Cardiac muscle cell (in vitro differentiated cells and primary cell): ENCODE measurements around the gene WSB1. TPM values are rescaled to one million over a fixed set of nuclear protein-coding genes. Genes with fewer than 3 reads are reported as not detected.

ENCODE experiments used
- DNase-seq, 2 donors: peaks; one replicate each; pipeline versions ENCODE4 v3.0.0 to v3.0.0-alpha.2; 2010 to 2017; ENCODE audit warnings: low read depth in 1 of 2, low spot score in 1 of 2
- H3K27ac ChIP-seq: fragments of 200-600 bp; sonication (generic); 2 replicates; pipeline ENCODE4 v1.5.1; 2016
- H3K27me3 ChIP-seq: fragments of 200-600 bp; sonication (generic); 2 replicates; pipeline ENCODE4 v1.6.0; 2016; ENCODE audit warnings: control low read depth
- H3K36me3 ChIP-seq: fragments of 200-600 bp; sonication (generic); 2 replicates; pipeline ENCODE4 v1.5.1; 2016; ENCODE audit warnings: control low read depth
- H3K4me1 ChIP-seq: fragments of 200-600 bp; sonication (generic); 2 replicates; pipeline ENCODE4 v1.8.1; 2017; ENCODE audit warnings: low read depth, mild to moderate bottlenecking, mixed run types
- H3K4me3 ChIP-seq: fragments of 200-600 bp; sonication (generic); 2 replicates; pipeline ENCODE4 v1.5.1; 2016; ENCODE audit warnings: mild to moderate bottlenecking
- H3K9me3 ChIP-seq: fragments of 200-600 bp; sonication (generic); 2 replicates; pipeline ENCODE4 v1.5.1; 2017; ENCODE audit warnings: low read depth, mild to moderate bottlenecking, control low read depth
- CTCF ChIP-seq: IDR thresholded peaks from 2 replicates; pipeline ENCODE4 v1.5.1; 2012; ENCODE audit warnings: low read depth, mild to moderate bottlenecking, low read length
- polyA plus RNA-seq: library from polyadenylated mRNA; unstranded; fragments of >200 nt; fragmentation: Nextera tagmentation; extraction: Ambion mirVana; gene quantifications from 2 replicates; pipeline ENCODE4 v1.2.1, GENCODE V29; 2016
- total RNA-seq: library from RNA; depleted of rRNA; stranded (reverse); fragments of >200 nt; gene quantifications from 2 replicates; pipeline ENCODE4 v1.2.3, GENCODE V29; 2016

WSB1 gene
- total and polyA plus RNA-seq, 2 experiments from 2014 or later, result 308 to 471 TPM

DNA sequence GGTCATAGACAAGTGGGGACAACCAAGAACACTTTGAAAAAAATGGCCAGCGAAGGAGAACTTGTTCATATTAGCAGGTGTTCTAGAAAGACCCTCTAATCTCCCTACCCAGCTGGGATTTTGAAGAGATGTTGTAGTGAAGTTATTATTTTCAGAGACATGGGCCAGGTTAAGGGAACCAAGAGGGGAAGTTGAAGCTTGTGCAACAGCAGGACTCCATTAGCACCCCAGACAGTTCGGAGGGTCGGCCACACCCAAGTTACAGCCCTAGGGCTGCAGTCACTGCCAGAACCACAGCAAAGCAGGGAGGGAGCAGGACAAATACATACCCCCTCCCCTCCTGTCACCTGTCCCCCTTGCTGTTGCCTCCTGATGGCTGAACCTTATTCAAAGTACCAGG, 42.3 kb downstream of the WSB1 start:
- TF ChIP-seq CTCF, result no peak
- DNase-seq, result no peak

GRCh38 chr17:27338536-27338985, 44.6 kb downstream of the WSB1 start:
- no peaks in the 10 kb centered on the region for H3K27me3 ChIP-seq
- no peak for TF ChIP-seq CTCF
- no peaks in the 10 kb centered on the region for H3K9me3 ChIP-seq
- no peak for DNase-seq
- peaks cover 12% of the 10 kb centered on the region for H3K4me1 ChIP-seq
- no peaks in the 10 kb centered on the region for H3K36me3 ChIP-seq
- H3K27ac ChIP-seq, result no peak overlapping the region
- no peak overlapping the region for H3K4me3 ChIP-seq

More for the DNA sequence above, 42.3 kb downstream of the WSB1 start:
- Histone ChIP-seq H3K27ac (no peak overlapping the region), H3K36me3 (no peaks in the 10 kb centered on the region), H3K4me1 (peaks cover 15% of the 10 kb centered on the region), H3K4me3 (no peak overlapping the region), H3K27me3 (no peaks in the 10 kb centered on the region), H3K9me3 (no peaks in the 10 kb centered on the region)

GRCh38 chr17:27339198-27339835, 45.4 kb downstream of the WSB1 start:
- H3K27me3 ChIP-seq, result no peaks in the 10 kb centered on the region
- no peak for DNase-seq
- peaks cover 6% of the 10 kb centered on the region for H3K4me1 ChIP-seq
- no peak for TF ChIP-seq CTCF
- no peak overlapping the region for H3K27ac ChIP-seq
- H3K36me3 ChIP-seq, result no peaks in the 10 kb centered on the region
- H3K9me3 ChIP-seq, result no peaks in the 10 kb centered on the region
- H3K4me3 ChIP-seq, result no peak overlapping the region

DNA sequence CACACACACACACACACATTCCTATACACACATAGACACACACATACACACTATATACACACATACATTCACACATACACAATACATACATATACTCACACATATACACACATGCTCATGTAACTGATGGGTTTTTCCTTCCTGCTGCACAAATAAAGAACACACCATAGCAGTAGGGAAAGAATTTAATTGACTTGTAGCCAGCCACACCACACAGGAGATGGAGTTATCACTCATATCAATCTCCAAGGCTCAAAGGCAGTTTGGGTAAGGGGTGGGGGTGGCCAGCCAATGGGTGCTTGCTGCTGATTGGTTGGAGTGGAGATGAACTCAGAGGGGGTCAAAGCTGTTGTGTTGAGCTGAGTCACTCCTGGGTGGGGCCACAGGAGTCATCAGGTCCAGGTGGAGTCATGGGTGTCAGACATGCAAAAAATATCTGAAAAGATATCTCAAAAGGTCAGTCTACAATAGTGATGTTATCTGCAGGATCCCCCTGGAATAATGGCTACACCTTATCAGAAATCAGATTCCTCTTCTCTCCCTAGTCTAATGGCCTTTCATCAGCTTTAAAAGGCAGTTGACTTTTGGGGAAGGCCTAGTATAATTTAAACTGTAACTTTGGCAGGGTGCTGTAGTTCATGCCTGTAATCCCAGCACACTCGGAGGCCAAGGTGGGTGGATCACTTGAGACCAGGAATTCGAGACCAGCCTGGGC, 46.1 kb downstream of the WSB1 start:
- no peaks in the 10 kb centered on the region for H3K27me3 ChIP-seq
- peaks cover 6% of the 10 kb centered on the region for H3K4me1 ChIP-seq
- no peaks in the 10 kb centered on the region for H3K9me3 ChIP-seq
- no peak overlapping the region for H3K4me3 ChIP-seq
- DNase-seq, result no peak
- H3K36me3 ChIP-seq, result no peaks in the 10 kb centered on the region
- no peak for TF ChIP-seq CTCF
- no peak overlapping the region for H3K27ac ChIP-seq

GRCh38 chr17:27340575-27340974, 46.7 kb downstream of the WSB1 start:
- no peak for TF ChIP-seq CTCF
- H3K27ac ChIP-seq, result no peak overlapping the region
- H3K4me3 ChIP-seq, result no peak overlapping the region
- peaks cover 6% of the 10 kb centered on the region for H3K4me1 ChIP-seq
- H3K9me3 ChIP-seq, result no peaks in the 10 kb centered on the region
- no peaks in the 10 kb centered on the region for H3K36me3 ChIP-seq
- no peaks in the 10 kb centered on the region for H3K27me3 ChIP-seq
- no peak for DNase-seq
